Neuronal stem cell (in vitro differentiated cells): ENCODE data around the gene KREMEN1.
"Not testable (repeated sequence)": the region's sequence is repeated elsewhere in the genome, so short reads cannot be mapped to it uniquely, and the experiment has no call there.

Source experiments
- DNase-seq: peaks from one replicate; pipeline ENCODE4 v3.0.0-alpha.2; 2013; ENCODE audit warnings: low spot score
- H2AFZ ChIP-seq: one replicate; pipeline ENCODE4 v1.6.1; 2013; ENCODE audit warnings: mild to moderate bottlenecking, low read length, inconsistent platforms
- H2AK5ac ChIP-seq: 2 replicates; pipeline ENCODE4 v1.6.1; 2013; ENCODE audit warnings: low read depth, mild to moderate bottlenecking, inconsistent platforms, low read length, moderate library complexity, mixed read lengths
- H2BK120ac ChIP-seq: 2 replicates; pipeline ENCODE4 v1.6.1; 2013; ENCODE audit warnings: low read depth, mild to moderate bottlenecking, inconsistent platforms, low read length, moderate library complexity, mixed read lengths
- H2BK12ac ChIP-seq: one replicate; pipeline ENCODE4 v1.6.1; 2013; ENCODE audit warnings: low read length, inconsistent platforms
- H2BK15ac ChIP-seq: 2 replicates; pipeline ENCODE4 v1.6.1; 2013; ENCODE audit warnings: mild to moderate bottlenecking, low read length, inconsistent platforms, mixed read lengths
- H2BK5ac ChIP-seq: one replicate; pipeline ENCODE4 v1.6.1; 2013; ENCODE audit warnings: inconsistent platforms, mild to moderate bottlenecking, low read length, moderate library complexity
- H3K14ac ChIP-seq: one replicate; pipeline ENCODE4 v1.6.1; 2013; ENCODE audit warnings: low read length, inconsistent platforms
- H3K18ac ChIP-seq: 2 replicates; pipeline ENCODE4 v1.6.1; 2013; ENCODE audit warnings: low read length, inconsistent platforms
- H3K23ac ChIP-seq: 2 replicates; pipeline ENCODE4 v1.6.1; 2013; ENCODE audit warnings: low read depth, mild to moderate bottlenecking, mixed read lengths, low read length, inconsistent platforms; ENCODE audit not compliant: poor library complexity
- H3K27ac ChIP-seq: replicated peaks from 3 replicates; pipeline ENCODE4 v1.5.1; 2013; ENCODE audit warnings: low read length, inconsistent platforms
- H3K27me3 ChIP-seq, 3 experiments: 2 replicates each; pipeline ENCODE4 v1.6.1; 2013; ENCODE audit warnings: low read length in 3 of 3, mild to moderate bottlenecking in 2 of 3, inconsistent platforms in 1 of 3, low read depth in 1 of 3, mixed read lengths in 1 of 3, moderate library complexity in 1 of 3; ENCODE audit not compliant: control insufficient read depth in 3 of 3, insufficient read depth in 3 of 3
- H3K36me3 ChIP-seq, 2 donors: replicated peaks in 1 of 2; 2 replicates each; pipeline ENCODE4 v1.6.1; 2013; ENCODE audit warnings: low read length in 2 of 2; ENCODE audit not compliant: control insufficient read depth in 2 of 2, insufficient read depth in 2 of 2
- H3K4ac ChIP-seq: 2 replicates; pipeline ENCODE4 v1.6.1; 2013; ENCODE audit warnings: inconsistent platforms, mild to moderate bottlenecking, low read length, moderate library complexity
- H3K4me1 ChIP-seq, 2 donors: 1 replicate in 1 of 2; 2 replicates in 1 of 2; pipeline ENCODE4 v1.6.1; 2013; ENCODE audit warnings: low read length in 2 of 2, low read depth in 1 of 2; ENCODE audit not compliant: control insufficient read depth in 2 of 2, insufficient read depth in 1 of 2
- H3K4me2 ChIP-seq: one replicate; pipeline ENCODE4 v1.6.1; 2013; ENCODE audit warnings: mild to moderate bottlenecking, low read length, inconsistent platforms; ENCODE audit not compliant: insufficient read depth, poor library complexity, severe bottlenecking
- H3K4me3 ChIP-seq, 2 donors: 2 replicates each; pipeline ENCODE4 v1.5.1; 2013; ENCODE audit warnings: low read length in 2 of 2, mild to moderate bottlenecking in 2 of 2, inconsistent platforms in 1 of 2, moderate library complexity in 1 of 2
- H3K79me1 ChIP-seq: one replicate; pipeline ENCODE4 v1.6.1; 2013; ENCODE audit warnings: low read depth, mild to moderate bottlenecking, inconsistent platforms, low read length, moderate library complexity
- H3K9ac ChIP-seq: one replicate; pipeline ENCODE4 v1.6.1; 2013; ENCODE audit warnings: mild to moderate bottlenecking, low read depth, low read length, inconsistent platforms; ENCODE audit not compliant: poor library complexity
- H3K9me3 ChIP-seq, 2 donors: replicated peaks in 1 of 2; 2 replicates each; pipeline versions ENCODE3 to v1.6.1; 2013; ENCODE audit warnings: low read length in 2 of 2, mild to moderate bottlenecking in 2 of 2, inconsistent platforms in 1 of 2, low read depth in 1 of 2, mixed read lengths in 1 of 2, moderate library complexity in 1 of 2; ENCODE audit not compliant: control insufficient read depth in 2 of 2, insufficient read depth in 1 of 2
- H4K8ac ChIP-seq: one replicate; pipeline ENCODE4 v1.6.1; 2013; ENCODE audit warnings: low read depth, mild to moderate bottlenecking, inconsistent platforms, low read length, moderate library complexity
- H4K91ac ChIP-seq: one replicate; pipeline ENCODE4 v1.6.1; 2013; ENCODE audit warnings: low read length, low read depth, mild to moderate bottlenecking, inconsistent platforms; ENCODE audit not compliant: poor library complexity
- whole genome bisulfite sequencing, 2 donors: extraction: QIAGEN DNeasy Blood & Tissue Kit; methylation state at CpG; one replicate each; pipeline ENCODE4 v1.1.7; 2013; ENCODE audit warnings: missing lambda C conversion rate in 2 of 2, mixed read lengths in 1 of 2; ENCODE audit not compliant: insufficient read length in 2 of 2, insufficient replicate concordance in 1 of 2; ENCODE audit errors: extremely low coverage in 2 of 2; 5-methylcytosine and 5-hydroxymethylcytosine counted together

The KREMEN1 gene

DNA sequence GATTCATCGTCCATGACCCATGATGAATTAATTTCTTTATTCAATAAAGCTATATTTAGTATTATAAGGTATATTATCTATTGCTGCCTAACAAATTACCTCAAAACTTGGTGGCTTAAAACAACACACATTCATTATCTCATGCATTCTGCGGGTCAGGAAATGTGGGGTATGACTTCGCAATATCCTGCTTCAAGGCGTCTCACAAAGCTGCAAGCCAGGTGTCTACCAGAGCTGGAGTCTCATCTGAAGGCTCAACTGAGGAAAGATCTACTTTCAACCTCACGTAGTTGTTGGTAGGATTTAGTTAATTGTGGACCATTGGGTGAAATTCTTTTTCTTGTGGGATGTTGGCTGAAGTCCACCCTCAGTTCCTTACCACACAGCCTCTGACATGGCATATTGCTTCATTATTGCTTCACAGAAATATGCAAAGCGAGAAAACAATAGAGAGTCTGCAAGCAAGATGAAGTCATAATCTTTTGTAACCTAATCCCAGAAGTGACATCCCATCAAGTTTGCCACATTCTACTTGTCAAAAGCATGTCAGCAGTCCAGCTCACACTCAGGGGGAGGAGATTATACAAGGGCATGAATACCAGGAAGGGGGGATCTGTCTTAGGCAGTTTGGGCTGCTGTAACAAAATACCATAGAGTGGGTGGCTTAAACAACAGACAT is 45.1 kb downstream of the KREMEN1 start:
- Histone ChIP-seq H3K18ac (no peak overlapping the region), H3K4me3 (no peak overlapping the region), H3K79me1 (no peaks in the 10 kb centered on the region), H3K9ac (no peak overlapping the region), H3K9me3 (peaks cover 2 to 16% of the 10 kb centered on the region in 2 donors), H3K27ac (no peak overlapping the region), H3K14ac (no peak overlapping the region), H3K4ac (no peak overlapping the region), H3K23ac (no peak overlapping the region), H3K27me3 (no peaks in the 10 kb centered on the region), H2BK12ac (no peak overlapping the region), H2AFZ (no peak overlapping the region), H3K4me2 (no peak overlapping the region), H4K91ac (no peak overlapping the region), H2BK15ac (no peak overlapping the region), H2BK120ac (no peak overlapping the region), H2AK5ac (no peak overlapping the region), H4K8ac (no peak overlapping the region), H3K4me1 (no peaks in the 10 kb centered on the region), H3K36me3 (peaks cover 0 to 31% of the 10 kb centered on the region in 2 donors), H2BK5ac (no peak overlapping the region)
- WGBS, 2 donors = no CpG with 5 or more reads among the region's 6 CpGs
- DNase-seq = no peak

DNA sequence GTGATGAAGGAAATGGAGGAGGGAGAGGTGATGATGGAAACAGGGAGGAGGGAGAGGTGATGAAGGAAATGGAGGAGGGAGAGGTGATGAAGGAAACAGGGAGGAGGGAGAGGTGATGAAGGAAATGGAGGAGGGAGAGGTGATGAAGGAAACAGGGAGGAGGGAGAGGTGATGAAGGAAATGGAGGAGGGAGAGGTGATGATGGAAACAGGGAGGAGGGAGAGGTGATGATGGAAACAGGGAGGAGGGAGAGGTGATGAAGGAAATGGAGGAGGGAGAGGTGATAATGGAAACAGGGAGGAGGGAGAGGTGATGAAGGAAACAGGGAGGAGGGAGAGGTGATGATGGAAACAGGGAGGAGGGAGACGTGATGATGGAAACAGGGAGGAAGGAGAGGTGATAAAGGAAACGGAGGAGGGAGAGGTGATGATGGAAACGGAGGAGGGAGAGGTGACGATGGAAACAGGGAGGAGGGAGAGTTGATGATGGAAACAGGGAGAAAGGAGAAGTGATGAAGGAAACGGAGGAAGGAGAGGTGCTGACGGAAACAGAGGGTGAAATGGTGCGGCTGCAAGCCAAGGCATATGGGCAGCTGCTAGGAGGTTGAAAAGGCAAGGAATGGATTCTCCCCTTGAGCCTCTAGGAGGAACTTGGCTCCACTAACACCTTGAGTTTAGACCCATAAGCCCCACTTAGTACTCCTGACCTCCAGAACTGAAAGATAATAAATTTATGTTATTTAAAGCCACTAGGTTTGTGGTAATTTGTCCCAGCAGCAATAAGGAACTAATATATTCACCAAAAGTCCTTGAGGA is 47.5 kb downstream of the KREMEN1 start:
- not testable (repeated sequence) for H2BK12ac ChIP-seq, H4K8ac ChIP-seq, H3K4me3 ChIP-seq, H3K27ac ChIP-seq, H3K4me2 ChIP-seq, H2BK5ac ChIP-seq, H3K14ac ChIP-seq, H2BK15ac ChIP-seq, H3K27me3 ChIP-seq, H3K18ac ChIP-seq, H3K9ac ChIP-seq, DNase-seq, H2AFZ ChIP-seq, H3K4ac ChIP-seq, H4K91ac ChIP-seq, H3K79me1 ChIP-seq, H2BK120ac ChIP-seq, H3K23ac ChIP-seq, H2AK5ac ChIP-seq, H3K4me1 ChIP-seq
- 100% methylated on average over 4 of the region's 7 CpGs; no CpG with 5 or more reads in 1 of the 2 donors for WGBS, 2 donors
- Histone ChIP-seq H3K36me3 (peaks cover 0 to 39% of the 10 kb centered on the region in 2 donors), H3K9me3 (peaks cover 3 to 20% of the 10 kb centered on the region in 2 donors)

DNA sequence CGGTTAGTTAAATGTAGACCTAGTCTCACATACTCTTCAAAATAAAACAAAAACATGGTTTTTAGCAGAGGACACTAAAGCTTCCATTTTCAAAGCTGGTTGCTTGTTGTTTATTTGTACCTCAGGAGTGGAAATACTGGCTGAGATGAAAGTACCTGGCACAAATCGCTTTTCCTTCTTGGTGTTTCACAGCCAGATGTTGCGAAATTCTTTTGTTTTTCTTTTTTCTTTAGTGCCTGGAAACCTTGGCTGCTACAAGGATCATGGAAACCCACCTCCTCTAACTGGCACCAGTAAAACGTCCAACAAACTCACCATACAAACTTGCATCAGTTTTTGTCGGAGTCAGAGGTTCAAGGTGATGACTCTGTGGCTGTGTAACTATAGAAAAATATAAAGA is 48.3 kb downstream of the KREMEN1 start:
- Histone ChIP-seq H2BK12ac (no peak overlapping the region), H3K4ac (no peak overlapping the region), H3K79me1 (no peaks in the 10 kb centered on the region), H2AK5ac (no peak overlapping the region), H2BK120ac (no peak overlapping the region), H3K9ac (no peak overlapping the region), H3K4me3 (no peak overlapping the region), H2BK15ac (no peak overlapping the region), H2BK5ac (no peak overlapping the region), H3K4me2 (no peak overlapping the region), H4K8ac (no peak overlapping the region), H3K23ac (no peak overlapping the region), H3K27me3 (no peaks in the 10 kb centered on the region), H3K18ac (no peak overlapping the region), H3K9me3 (peaks cover 3 to 20% of the 10 kb centered on the region in 2 donors), H3K4me1 (peaks cover 0 to 3% of the 10 kb centered on the region in 2 donors), H3K14ac (no peak overlapping the region), H2AFZ (no peak overlapping the region), H4K91ac (no peak overlapping the region), H3K27ac (no peak overlapping the region), H3K36me3 (peaks cover 0 to 47% of the 10 kb centered on the region in 2 donors)
- WGBS, 2 donors = no CpG with 5 or more reads among the region's 5 CpGs
- DNase-seq = no peak

DNA sequence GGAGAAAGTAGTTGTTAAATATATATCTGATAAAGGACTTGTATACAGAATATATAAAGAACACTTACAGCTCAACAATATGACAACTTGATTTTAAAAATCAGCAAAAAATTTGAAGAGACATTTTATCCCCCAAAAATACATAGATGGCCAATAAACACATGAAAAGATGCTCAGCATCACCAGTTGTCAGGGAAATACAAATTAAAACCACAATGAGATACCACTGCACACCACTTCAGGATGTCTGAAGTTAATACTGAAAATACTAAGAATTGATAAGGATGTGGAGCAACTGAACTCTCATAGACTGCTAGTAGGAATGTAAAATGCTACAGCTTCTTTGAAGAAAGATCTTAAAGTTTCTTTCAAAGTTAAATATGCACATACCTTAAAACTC is 49.2 kb downstream of the KREMEN1 start:
- no peak overlapping the region for H3K27ac ChIP-seq
- no peak overlapping the region for H3K4me3 ChIP-seq
- no peaks in the 10 kb centered on the region for H3K79me1 ChIP-seq
- no peak overlapping the region for H2AFZ ChIP-seq
- no peak overlapping the region for H3K4me2 ChIP-seq
- H3K27me3 ChIP-seq = no peaks in the 10 kb centered on the region
- no peak overlapping the region for H3K14ac ChIP-seq
- H3K4me1 ChIP-seq = peaks cover 0 to 3% of the 10 kb centered on the region in 2 donors
- no peak overlapping the region for H4K8ac ChIP-seq
- H3K23ac ChIP-seq = no peak overlapping the region
- no peak overlapping the region for H2BK12ac ChIP-seq
- H3K9me3 ChIP-seq = peaks cover 3 to 18% of the 10 kb centered on the region in 2 donors
- H2BK15ac ChIP-seq = no peak overlapping the region
- H2BK120ac ChIP-seq = no peak overlapping the region
- no peak overlapping the region for H4K91ac ChIP-seq
- no peak overlapping the region for H3K9ac ChIP-seq
- no peak overlapping the region for H3K4ac ChIP-seq
- H3K18ac ChIP-seq = no peak overlapping the region
- no peak overlapping the region for H2BK5ac ChIP-seq
- peaks cover 0 to 56% of the 10 kb centered on the region in 2 donors for H3K36me3 ChIP-seq
- no peak overlapping the region for H2AK5ac ChIP-seq
- no peak for DNase-seq
